Keratinocyte (primary cell): Measurements from ENCODE around the gene SSUH2.

Source experiments
- EZH2 ChIP-seq: IDR thresholded peaks from one replicate; pipeline ENCODE4 v1.6.1; 2012; ENCODE audit warnings: inconsistent platforms, mild to moderate bottlenecking, low read length, moderate library complexity
- TF ChIP-seq, protein P1 (sequence below), 3 experiments: IDR thresholded peaks in 1 of 3; conservative IDR thresholded peaks in 1 of 3; optimal IDR thresholded peaks in 1 of 3; 2 replicates in 2 of 3; 3 replicates in 1 of 3; pipeline versions ENCODE3 to v1.5.1; 2011; ENCODE audit warnings: low read length in 3 of 3, mild to moderate bottlenecking in 3 of 3, moderate library complexity in 2 of 3, control low read depth in 1 of 3, inconsistent platforms in 1 of 3; ENCODE audit not compliant: insufficient read depth in 2 of 3; ENCODE audit errors: extremely low read depth in 1 of 3

DNA sequence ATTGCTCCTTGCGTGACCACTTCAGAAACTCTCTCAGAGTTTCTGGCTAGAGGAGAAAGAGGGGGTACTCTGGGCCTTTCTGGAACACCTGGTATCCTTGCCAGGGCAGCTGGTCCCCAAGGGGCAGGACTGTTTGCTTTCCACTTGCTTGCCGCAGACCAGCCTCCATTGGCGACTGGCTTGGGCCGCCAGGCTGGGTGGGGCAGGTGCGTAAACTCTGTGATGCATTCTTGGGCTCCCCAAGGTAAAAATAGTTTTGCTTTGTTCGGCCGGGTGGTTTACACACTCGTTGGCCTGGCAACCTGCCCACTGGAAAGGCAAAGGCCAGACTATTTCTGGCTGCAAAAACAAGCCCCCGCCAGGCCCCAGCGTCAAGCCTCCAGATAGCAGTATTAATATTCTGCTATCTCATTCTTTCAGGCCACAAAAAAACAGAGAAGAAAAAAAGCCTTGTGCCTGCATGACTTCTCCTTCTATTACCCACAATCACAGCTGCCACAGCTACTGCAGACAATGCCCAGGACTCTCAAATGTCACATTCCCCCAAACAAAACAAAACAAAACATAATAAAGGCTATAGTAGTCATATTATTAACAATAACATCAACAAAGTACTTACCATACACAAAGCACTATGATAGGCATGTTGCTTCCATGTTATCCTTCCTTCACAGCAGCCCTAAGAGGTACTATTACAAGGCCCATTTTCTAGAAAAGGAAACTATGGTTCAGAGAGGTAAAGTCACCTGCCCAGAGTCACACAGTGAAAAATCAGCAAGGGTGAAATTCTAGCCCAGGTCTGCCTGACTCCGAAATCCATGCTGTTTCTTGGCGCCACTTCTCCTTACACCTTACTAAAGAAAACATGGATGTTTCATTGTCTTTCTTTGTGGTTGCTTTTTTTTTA, 14.0 kb upstream of the SSUH2 start:
- TF ChIP-seq, protein P1, sequence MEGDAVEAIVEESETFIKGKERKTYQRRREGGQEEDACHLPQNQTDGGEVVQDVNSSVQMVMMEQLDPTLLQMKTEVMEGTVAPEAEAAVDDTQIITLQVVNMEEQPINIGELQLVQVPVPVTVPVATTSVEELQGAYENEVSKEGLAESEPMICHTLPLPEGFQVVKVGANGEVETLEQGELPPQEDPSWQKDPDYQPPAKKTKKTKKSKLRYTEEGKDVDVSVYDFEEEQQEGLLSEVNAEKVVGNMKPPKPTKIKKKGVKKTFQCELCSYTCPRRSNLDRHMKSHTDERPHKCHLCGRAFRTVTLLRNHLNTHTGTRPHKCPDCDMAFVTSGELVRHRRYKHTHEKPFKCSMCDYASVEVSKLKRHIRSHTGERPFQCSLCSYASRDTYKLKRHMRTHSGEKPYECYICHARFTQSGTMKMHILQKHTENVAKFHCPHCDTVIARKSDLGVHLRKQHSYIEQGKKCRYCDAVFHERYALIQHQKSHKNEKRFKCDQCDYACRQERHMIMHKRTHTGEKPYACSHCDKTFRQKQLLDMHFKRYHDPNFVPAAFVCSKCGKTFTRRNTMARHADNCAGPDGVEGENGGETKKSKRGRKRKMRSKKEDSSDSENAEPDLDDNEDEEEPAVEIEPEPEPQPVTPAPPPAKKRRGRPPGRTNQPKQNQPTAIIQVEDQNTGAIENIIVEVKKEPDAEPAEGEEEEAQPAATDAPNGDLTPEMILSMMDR (optimal IDR thresholded peaks at IDR 0.05 in 1 of 3, IDR thresholded peaks at IDR 0.05 in 1 of 3, conservative IDR thresholded peaks at IDR 0.05 in 1 of 3; ENCODE audit: extremely low read depth in 1 of 3, insufficient read depth in 2 of 3, low read length in 3 of 3): no peak
- TF ChIP-seq EZH2: no peak
